Measurements from ENCODE around the gene LOX. TPM values are rescaled to one million over a fixed set of nuclear protein-coding genes. Genes with fewer than 3 reads are reported as not detected.

LOX gene
- polyA plus RNA-seq, 1 donor (not counting 4 experiments of a cell fraction or from before 2014, with no cell fraction given): 0.33 TPM

GRCh38 chr5:122107016-122107415, 29.0 kb upstream of the LOX start:
- Histone ChIP-seq H4K20me1 (ENCODE audit: control insufficient read depth, extremely low read depth, insufficient read depth, low read length) (no peaks in the 10 kb centered on the region), H3K27me3 (ENCODE audit: control insufficient read depth, extremely low read depth, insufficient read depth, low read length) (no peaks in the 10 kb centered on the region), H3K9ac (ENCODE audit: control insufficient read depth, extremely low read depth, insufficient read depth, low read length) (no peak overlapping the region), H3K36me3 (ENCODE audit: control insufficient read depth in 2 of 2, extremely low read depth in 1 of 2, insufficient read depth in 2 of 2, low read length in 2 of 2) (no peaks in the 10 kb centered on the region), H3K27ac (ENCODE audit: control insufficient read depth, insufficient read depth, low read length) (no peak overlapping the region), H3K4me2 (ENCODE audit: control insufficient read depth, extremely low read depth, insufficient read depth, low read depth, low read length) (no peak overlapping the region), H2AFZ (ENCODE audit: control insufficient read depth, low read length) (no peak overlapping the region), H3K4me1 (ENCODE audit: control insufficient read depth, extremely low read depth, insufficient read depth, low read length) (peaks cover 9% of the 10 kb centered on the region), H3K4me3 (ENCODE audit: control insufficient read depth in 2 of 3, extremely low read depth in 1 of 3, insufficient read depth in 2 of 3, low read depth in 1 of 3, low read length in 3 of 3) (no peak overlapping the region), H3K9me1 (ENCODE audit: control insufficient read depth, extremely low read depth, insufficient read depth, low read length) (no peaks in the 10 kb centered on the region), H3K79me2 (ENCODE audit: control insufficient read depth, insufficient read depth, low read length) (no peaks in the 10 kb centered on the region), H3K9me3 (ENCODE audit: control insufficient read depth, low read depth, low read length) (no peaks in the 10 kb centered on the region)
- dilution Hi-C loops (cut with MboI; ENCODE audit: extremely low pct_ligation_motif_present, low sequenced_read_pairs): no loop called here
- TF ChIP-seq CTCF (optimal IDR thresholded peaks at IDR 0.05 in 1 of 3, IDR thresholded peaks at IDR 0.05 in 1 of 3, conservative IDR thresholded peaks at IDR 0.05 in 1 of 3; ENCODE audit: extremely low read depth in 1 of 3, insufficient read depth in 2 of 3, low read length in 3 of 3): no peak
- TF ChIP-seq EZH2 (IDR thresholded peaks at IDR 0.05; ENCODE audit: low read length): no peak
- no peak for FAIRE-seq
- no peak for DNase-seq (ENCODE audit: low read depth, low spot score)

DNA sequence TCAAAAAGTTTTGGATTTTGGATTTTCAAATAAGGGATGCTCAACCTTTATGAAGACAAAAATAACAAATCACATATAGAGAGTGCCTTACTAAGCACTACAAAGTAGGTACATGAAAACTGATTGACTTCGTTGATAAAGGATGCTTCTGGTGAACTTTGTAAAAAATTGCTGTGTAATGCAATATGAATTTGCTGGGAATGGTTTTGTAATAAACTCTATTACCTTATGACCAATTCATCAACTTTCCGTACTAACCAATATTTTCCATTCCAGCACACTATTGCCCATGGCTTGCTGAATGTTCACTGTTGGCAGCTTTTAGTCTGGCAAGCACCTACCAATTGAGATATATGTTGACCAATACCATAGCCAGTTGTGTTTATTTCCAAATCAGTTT, 27.9 kb upstream of the LOX start:
- no peak overlapping the region for H3K4me3 ChIP-seq (ENCODE audit: control insufficient read depth in 2 of 3, extremely low read depth in 1 of 3, insufficient read depth in 2 of 3, low read depth in 1 of 3, low read length in 3 of 3)
- no peaks in the 10 kb centered on the region for H3K27me3 ChIP-seq (ENCODE audit: control insufficient read depth, extremely low read depth, insufficient read depth, low read length)
- TF ChIP-seq EZH2 (IDR thresholded peaks at IDR 0.05; ENCODE audit: low read length) (no peak), CTCF (optimal IDR thresholded peaks at IDR 0.05 in 1 of 3, IDR thresholded peaks at IDR 0.05 in 1 of 3, conservative IDR thresholded peaks at IDR 0.05 in 1 of 3; ENCODE audit: extremely low read depth in 1 of 3, insufficient read depth in 2 of 3, low read length in 3 of 3) (no peak)
- DNase-seq (ENCODE audit: low read depth, low spot score) (no peak), FAIRE-seq (no peak)
- H3K4me1 ChIP-seq (ENCODE audit: control insufficient read depth, extremely low read depth, insufficient read depth, low read length): peaks cover 2% of the 10 kb centered on the region
- no peaks in the 10 kb centered on the region for H3K9me1 ChIP-seq (ENCODE audit: control insufficient read depth, extremely low read depth, insufficient read depth, low read length)
- dilution Hi-C loops (cut with MboI; ENCODE audit: extremely low pct_ligation_motif_present, low sequenced_read_pairs): no loop called here
- H2AFZ ChIP-seq (ENCODE audit: control insufficient read depth, low read length): no peak overlapping the region
- H3K4me2 ChIP-seq (ENCODE audit: control insufficient read depth, extremely low read depth, insufficient read depth, low read depth, low read length): no peak overlapping the region
- H3K9me3 ChIP-seq (ENCODE audit: control insufficient read depth, low read depth, low read length): no peaks in the 10 kb centered on the region
- no peaks in the 10 kb centered on the region for H3K36me3 ChIP-seq (ENCODE audit: control insufficient read depth in 2 of 2, extremely low read depth in 1 of 2, insufficient read depth in 2 of 2, low read length in 2 of 2)
- no peak overlapping the region for H3K9ac ChIP-seq (ENCODE audit: control insufficient read depth, extremely low read depth, insufficient read depth, low read length)
- H3K27ac ChIP-seq (ENCODE audit: control insufficient read depth, insufficient read depth, low read length): no peak overlapping the region
- H4K20me1 ChIP-seq (ENCODE audit: control insufficient read depth, extremely low read depth, insufficient read depth, low read length): no peaks in the 10 kb centered on the region
- H3K79me2 ChIP-seq (ENCODE audit: control insufficient read depth, insufficient read depth, low read length): no peaks in the 10 kb centered on the region

Measured in keratinocyte (primary cell).